ENCODE measurements around the gene TMEM18.

GRCh38 chr2:682226-682625 is 5.0 kb upstream of the TMEM18 start:
- TF ChIP-seq EZH2phosphoT487 (IDR thresholded peaks at IDR 0.05; ENCODE audit: unreplicated experiment) (no peak), ZNF331 (CRISPR knock-in tag; IDR thresholded peaks at IDR 0.05; ENCODE audit: low read depth) (no peak), CTCF (conservative IDR thresholded peaks at IDR 0.05; ENCODE audit: low read depth in 2 of 2) (no peak), REST (IDR thresholded peaks at IDR 0.05; ENCODE audit: unreplicated experiment) (no peak), CREB1 (CRISPR knock-in tag; IDR thresholded peaks at IDR 0.05; ENCODE audit: low read depth) (no peak), EZH2 (IDR thresholded peaks at IDR 0.05; ENCODE audit: low read depth, unreplicated experiment) (no peak), NANOG (IDR thresholded peaks at IDR 0.05; ENCODE audit: borderline replicate concordance) (no peak), POLR2AphosphoS5 (IDR thresholded peaks at IDR 0.05; ENCODE audit: low read depth) (no peak), STAT1 (IDR thresholded peaks at IDR 0.05; ENCODE audit: unreplicated experiment) (no peak), JUNB (IDR thresholded peaks at IDR 0.05; ENCODE audit: unreplicated experiment) (no peak)
- TF ChIP-seq, protein P1, sequence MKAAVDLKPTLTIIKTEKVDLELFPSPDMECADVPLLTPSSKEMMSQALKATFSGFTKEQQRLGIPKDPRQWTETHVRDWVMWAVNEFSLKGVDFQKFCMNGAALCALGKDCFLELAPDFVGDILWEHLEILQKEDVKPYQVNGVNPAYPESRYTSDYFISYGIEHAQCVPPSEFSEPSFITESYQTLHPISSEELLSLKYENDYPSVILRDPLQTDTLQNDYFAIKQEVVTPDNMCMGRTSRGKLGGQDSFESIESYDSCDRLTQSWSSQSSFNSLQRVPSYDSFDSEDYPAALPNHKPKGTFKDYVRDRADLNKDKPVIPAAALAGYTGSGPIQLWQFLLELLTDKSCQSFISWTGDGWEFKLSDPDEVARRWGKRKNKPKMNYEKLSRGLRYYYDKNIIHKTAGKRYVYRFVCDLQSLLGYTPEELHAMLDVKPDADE (IDR thresholded peaks at IDR 0.05): no peak
